Colonic mucosa (tissue), 4 donors: ENCODE results near the gene GIT2. TPM values are rescaled to one million over a fixed set of nuclear protein-coding genes. Genes with fewer than 3 reads are reported as not detected.

Experiments used
- DNase-seq: peaks from one replicate; pipeline ENCODE4 v3.0.0-alpha.2; 2020
- H3K27ac ChIP-seq: fragments of 200-600 bp; one replicate; pipeline ENCODE4 v1.8.0; 2021
- H3K27me3 ChIP-seq: fragments of 200-600 bp; one replicate; pipeline ENCODE4 v1.8.0; 2021
- H3K36me3 ChIP-seq: fragments of 200-600 bp; one replicate; pipeline ENCODE4 v1.8.0; 2021
- H3K4me1 ChIP-seq: fragments of 200-600 bp; one replicate; pipeline ENCODE4 v1.8.0; 2021; ENCODE audit warnings: mild to moderate bottlenecking
- H3K4me3 ChIP-seq: fragments of 200-600 bp; one replicate; pipeline ENCODE4 v1.8.0; 2021
- H3K9ac ChIP-seq, 2 donors: one replicate each; pipeline ENCODE4 v1.7.0; 2013; ENCODE audit warnings: control low read depth in 2 of 2, low read depth in 2 of 2, low read length in 2 of 2
- H3K9me3 ChIP-seq: fragments of 200-600 bp; one replicate; pipeline ENCODE4 v1.8.0; 2021
- CTCF ChIP-seq: fragments of 200-600 bp; IDR thresholded peaks from one replicate; pipeline ENCODE4 v1.8.0; 2022; ENCODE audit warnings: antibody characterized with exemption, mild to moderate bottlenecking
- intact Hi-C: fragments of 100-400 bp; cut with DNase I; formaldehyde crosslinking; loops from one replicate; pipeline ENCODE4 v1.14.1; 2022
- total RNA-seq, 2 donors: library from RNA; stranded (reverse); fragmentation: NEBNext Ultra II Directional in 1 of 2; extraction: Animal tissue kit (Norgen Biotek cat#: 25700) in 1 of 2; gene quantifications; one replicate each; pipeline ENCODE4 v1.2.1, GENCODE V29; 2021
- donor health status: healthy.
- donor health status: DM: no; HTN: no; CAD: no.
- donor health status: DM: no; HTN: no; CAD: no.

Gene GIT2
- total RNA-seq, 2 donors from 2014 or later = 23.3 to 26.8 TPM

- H3K36me3 ChIP-seq = no peaks in the 10 kb centered on the region
- H3K9me3 ChIP-seq = no peaks in the 10 kb centered on the region
- DNase-seq = no peak
- peaks cover 23% of the 10 kb centered on the region for H3K4me1 ChIP-seq
- peak overlapping the region; percentile 7 for H3K27ac ChIP-seq
- TF ChIP-seq CTCF = no peak
- intact Hi-C loops = no loop called here
- H3K9ac ChIP-seq = no peak overlapping the region
- no peaks in the 10 kb centered on the region for H3K27me3 ChIP-seq
- no peak overlapping the region for H3K4me3 ChIP-seq
Measured at GRCh38 chr12:110004598-110004997, 8.4 kb upstream of the GIT2 start.

GRCh38 chr12:110002676-110003515 is 6.7 kb upstream of the GIT2 start:
- DNase-seq = no peak
- intact Hi-C loops = no loop called here
- peak overlapping the region; percentile 39 for H3K27ac ChIP-seq
- no peak for TF ChIP-seq CTCF
- no peaks in the 10 kb centered on the region for H3K27me3 ChIP-seq
- H3K9me3 ChIP-seq = no peaks in the 10 kb centered on the region
- peaks cover 23% of the 10 kb centered on the region for H3K4me1 ChIP-seq
- no peak overlapping the region for H3K4me3 ChIP-seq
- H3K9ac ChIP-seq = peak overlapping the region in 1 of 2 donors; percentile 26
- no peaks in the 10 kb centered on the region for H3K36me3 ChIP-seq

- TF ChIP-seq CTCF = no peak
- Histone ChIP-seq H3K9ac (no peak overlapping the region), H3K27ac (peak overlapping the region; percentile 39), H3K4me1 (peaks cover 23% of the 10 kb centered on the region), H3K9me3 (no peaks in the 10 kb centered on the region), H3K27me3 (no peaks in the 10 kb centered on the region), H3K4me3 (no peak overlapping the region), H3K36me3 (no peaks in the 10 kb centered on the region)
- DNase-seq = no peak
- intact Hi-C loops = no loop called here
Measured at GRCh38 chr12:110001596-110001995, 5.4 kb upstream of the GIT2 start.

- peak overlapping the region; percentile 88 to 89 for H3K9ac ChIP-seq
- no peaks in the 10 kb centered on the region for H3K9me3 ChIP-seq
- peak overlapping the region; percentile 60 for H3K27ac ChIP-seq
- intact Hi-C loops = loop anchor here (10.0 kb wide), 1 partner anchor 65 kb away; no protein-coding TSS in a partner anchor
- TF ChIP-seq CTCF = no peak
- H3K4me3 ChIP-seq = peak overlapping the region; percentile 91
- DNase-seq = no peak
- peaks cover 20% of the 10 kb centered on the region for H3K4me1 ChIP-seq
- no peaks in the 10 kb centered on the region for H3K27me3 ChIP-seq
- no peaks in the 10 kb centered on the region for H3K36me3 ChIP-seq
Measured at GRCh38 chr12:109999983-110000505, 3.9 kb upstream of the GIT2 start.

GRCh38 chr12:109999649-109999971 is 3.4 kb upstream of the GIT2 start:
- Histone ChIP-seq H3K27me3 (no peaks in the 10 kb centered on the region), H3K9me3 (no peaks in the 10 kb centered on the region), H3K4me3 (peak overlapping the region; percentile 91), H3K4me1 (peaks cover 20% of the 10 kb centered on the region), H3K36me3 (no peaks in the 10 kb centered on the region), H3K27ac (peak overlapping the region; percentile 60), H3K9ac (peak overlapping the region; percentile 88 to 89)
- TF ChIP-seq CTCF = no peak
- no peak for DNase-seq
- intact Hi-C loops = loop anchor here (10.0 kb wide), 1 partner anchor 65 kb away; no protein-coding TSS in a partner anchor
